ENCODE measurements around the gene ZNF697. TPM values are rescaled to one million over a fixed set of nuclear protein-coding genes. Genes with fewer than 3 reads are reported as not detected.

Gene ZNF697
- total and polyA plus RNA-seq, 10 of the 15 experiments (the other 5 are each of a cell fraction or from before 2014, with no cell fraction given) = 0.48 to 5.9 (median 3.0) TPM

DNA sequence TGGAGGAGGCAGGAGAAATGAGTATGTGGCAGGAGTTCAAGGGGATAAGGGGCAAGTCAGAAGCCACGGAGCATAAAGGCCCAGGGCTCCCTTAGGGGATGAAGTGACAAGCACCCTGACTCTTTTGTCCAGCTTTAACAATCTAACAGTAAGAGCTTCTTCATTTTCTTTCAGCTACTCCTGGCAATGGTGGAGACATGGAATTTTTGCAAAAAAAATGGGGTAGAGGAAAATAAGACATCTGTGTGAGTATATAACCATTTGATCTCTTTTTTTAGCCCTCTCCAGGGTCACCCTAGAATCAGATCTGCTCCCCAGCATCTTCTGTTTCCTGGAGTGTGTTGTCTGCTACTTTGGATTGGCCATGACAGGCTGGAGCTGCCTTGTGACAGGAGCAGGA is 47.1 kb downstream of the ZNF697 start:
- Histone ChIP-seq H3K27ac (ENCODE audit: control insufficient read depth, insufficient read depth) (no peak overlapping the region), H3K36me3 (ENCODE audit: control insufficient read depth in 2 of 2, insufficient read depth in 2 of 2, low read length in 1 of 2) (no peaks in the 10 kb centered on the region), H3K4me2 (ENCODE audit: control insufficient read depth, insufficient read depth) (no peak overlapping the region), H2AFZ (ENCODE audit: control insufficient read depth, low read depth, low read length) (no peak overlapping the region), H3K4me1 (ENCODE audit: control insufficient read depth, insufficient read depth, low read length) (no peaks in the 10 kb centered on the region), H4K20me1 (ENCODE audit: control insufficient read depth, insufficient read depth) (no peaks in the 10 kb centered on the region), H3K4me3 (no peak overlapping the region), H3K27me3 (replicated peaks in 1 of 2; ENCODE audit: control insufficient read depth in 2 of 2, insufficient read depth in 2 of 2, low read length in 1 of 2) (no peaks in the 10 kb centered on the region; a peak in 2 of 4 replicates), H3K79me2 (ENCODE audit: control insufficient read depth, insufficient read depth, low read length) (no peaks in the 10 kb centered on the region), H3K9me3 (replicated peaks; ENCODE audit: control insufficient read depth, insufficient read depth, low read length) (no peaks in the 10 kb centered on the region), H3K9ac (ENCODE audit: control insufficient read depth, insufficient read depth, low read length) (no peak overlapping the region)
- intact Hi-C loops (cut with micrococcal nuclease; ENCODE audit: unreplicated experiment) (no loop called here), in situ Hi-C loops (cut with MboI) (no loop called here)
- ChIA-PET RAD21 (ENCODE audit: unreplicated experiment) (no interaction called here), SMC1A (ENCODE audit: uncharacterized antibody, unreplicated experiment) (interaction anchor here (1.0 kb wide), 1 partner anchor 75 kb away, joined by 3 read pairs; no protein-coding TSS in a partner anchor), POLR2A (no interaction called here), CTCF (interaction anchor here (2.0 kb wide), 1 partner anchor 74 kb away, joined by 5 read pairs; no protein-coding TSS in a partner anchor)
- 6% methylated on average over 1 of the region's 1 CpG for WGBS (ENCODE audit: insufficient coverage, insufficient replicate concordance, low lambda C conversion rate, missing lambda C conversion rate)
- TF ChIP-seq, protein P1, sequence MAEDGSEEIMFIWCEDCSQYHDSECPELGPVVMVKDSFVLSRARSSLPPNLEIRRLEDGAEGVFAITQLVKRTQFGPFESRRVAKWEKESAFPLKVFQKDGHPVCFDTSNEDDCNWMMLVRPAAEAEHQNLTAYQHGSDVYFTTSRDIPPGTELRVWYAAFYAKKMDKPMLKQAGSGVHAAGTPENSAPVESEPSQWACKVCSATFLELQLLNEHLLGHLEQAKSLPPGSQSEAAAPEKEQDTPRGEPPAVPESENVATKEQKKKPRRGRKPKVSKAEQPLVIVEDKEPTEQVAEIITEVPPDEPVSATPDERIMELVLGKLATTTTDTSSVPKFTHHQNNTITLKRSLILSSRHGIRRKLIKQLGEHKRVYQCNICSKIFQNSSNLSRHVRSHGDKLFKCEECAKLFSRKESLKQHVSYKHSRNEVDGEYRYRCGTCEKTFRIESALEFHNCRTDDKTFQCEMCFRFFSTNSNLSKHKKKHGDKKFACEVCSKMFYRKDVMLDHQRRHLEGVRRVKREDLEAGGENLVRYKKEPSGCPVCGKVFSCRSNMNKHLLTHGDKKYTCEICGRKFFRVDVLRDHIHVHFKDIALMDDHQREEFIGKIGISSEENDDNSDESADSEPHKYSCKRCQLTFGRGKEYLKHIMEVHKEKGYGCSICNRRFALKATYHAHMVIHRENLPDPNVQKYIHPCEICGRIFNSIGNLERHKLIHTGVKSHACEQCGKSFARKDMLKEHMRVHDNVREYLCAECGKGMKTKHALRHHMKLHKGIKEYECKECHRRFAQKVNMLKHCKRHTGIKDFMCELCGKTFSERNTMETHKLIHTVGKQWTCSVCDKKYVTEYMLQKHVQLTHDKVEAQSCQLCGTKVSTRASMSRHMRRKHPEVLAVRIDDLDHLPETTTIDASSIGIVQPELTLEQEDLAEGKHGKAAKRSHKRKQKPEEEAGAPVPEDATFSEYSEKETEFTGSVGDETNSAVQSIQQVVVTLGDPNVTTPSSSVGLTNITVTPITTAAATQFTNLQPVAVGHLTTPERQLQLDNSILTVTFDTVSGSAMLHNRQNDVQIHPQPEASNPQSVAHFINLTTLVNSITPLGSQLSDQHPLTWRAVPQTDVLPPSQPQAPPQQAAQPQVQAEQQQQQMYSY (CRISPR knock-in tag; IDR thresholded peaks at IDR 0.05) = no peak
- TF ChIP-seq, protein P2, sequence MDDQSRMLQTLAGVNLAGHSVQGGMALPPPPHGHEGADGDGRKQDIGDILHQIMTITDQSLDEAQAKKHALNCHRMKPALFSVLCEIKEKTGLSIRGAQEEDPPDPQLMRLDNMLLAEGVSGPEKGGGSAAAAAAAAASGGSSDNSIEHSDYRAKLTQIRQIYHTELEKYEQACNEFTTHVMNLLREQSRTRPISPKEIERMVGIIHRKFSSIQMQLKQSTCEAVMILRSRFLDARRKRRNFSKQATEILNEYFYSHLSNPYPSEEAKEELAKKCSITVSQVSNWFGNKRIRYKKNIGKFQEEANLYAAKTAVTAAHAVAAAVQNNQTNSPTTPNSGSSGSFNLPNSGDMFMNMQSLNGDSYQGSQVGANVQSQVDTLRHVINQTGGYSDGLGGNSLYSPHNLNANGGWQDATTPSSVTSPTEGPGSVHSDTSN (IDR thresholded peaks at IDR 0.05; ENCODE audit: insufficient replicate concordance, low read depth, low read length) = no peak
- no peak for TF ChIP-seq TBL1XR1 (IDR thresholded peaks at IDR 0.05; ENCODE audit: low read depth, low read length)
- TF ChIP-seq NR2C1 (IDR thresholded peaks at IDR 0.05) = no peak
- TF ChIP-seq SRF (IDR thresholded peaks at IDR 0.05; ENCODE audit: low read depth in 2 of 2, low read length in 2 of 2) = no peak
- TF ChIP-seq SMC3 (IDR thresholded peaks at IDR 0.05; ENCODE audit: borderline replicate concordance, low read length) = no peak
- TF ChIP-seq EP300 (IDR thresholded peaks at IDR 0.05; ENCODE audit: borderline replicate concordance in 1 of 2, control insufficient read depth in 1 of 2, low read depth in 2 of 2, low read length in 2 of 2) = no peak
- TF ChIP-seq SPI1 (IDR thresholded peaks at IDR 0.05; ENCODE audit: borderline replicate concordance, insufficient read depth, low read depth, low read length) = no peak
- no peak for TF ChIP-seq SP1 (IDR thresholded peaks at IDR 0.05; ENCODE audit: low read depth, low read length)
- TF ChIP-seq TAF1 (IDR thresholded peaks at IDR 0.05; ENCODE audit: borderline replicate concordance, low read depth, low read length) = no peak
- TF ChIP-seq HDAC6 (IDR thresholded peaks at IDR 0.05; ENCODE audit: unreplicated experiment) = no peak
- no peak for TF ChIP-seq ZNF24 (IDR thresholded peaks at IDR 0.05)
- TF ChIP-seq FOXK2 (IDR thresholded peaks at IDR 0.05) = no peak
- no peak for TF ChIP-seq ELK1 (IDR thresholded peaks at IDR 0.05; ENCODE audit: low read depth, low read length)
- TF ChIP-seq RELA (IDR thresholded peaks at IDR 0.05; ENCODE audit: borderline replicate concordance, partially characterized antibody) = no peak
- no peak for TF ChIP-seq RBBP5 (conservative IDR thresholded peaks at IDR 0.05)
- FAIRE-seq (no peak), DNase-seq (ENCODE audit: low read depth, low spot score) (no peak), ATAC-seq (no peak)
- BruUV-seq (replicated peaks) = no TSS peak

Measured in GM12878 (cell line).